PFSK-1 (cell line): ENCODE measurements around the gene SNCAIP.

Experiments
- FOXP2 ChIP-seq: optimal IDR thresholded peaks from 2 replicates; pipeline ENCODE3; 2011; ENCODE audit warnings: borderline replicate concordance, control low read depth, inconsistent platforms; ENCODE audit not compliant: insufficient read depth; ENCODE audit errors: extremely low read length, extremely low read depth
- POLR2AphosphoS5 ChIP-seq: IDR thresholded peaks from 2 replicates; pipeline ENCODE4 v1.6.1; 2012; ENCODE audit warnings: low read depth, mild to moderate bottlenecking, control low read depth, low read length, moderate library complexity
- SIN3A ChIP-seq: IDR thresholded peaks from 2 replicates; pipeline ENCODE4 v1.6.1; 2012; ENCODE audit warnings: mild to moderate bottlenecking, low read length, moderate library complexity, borderline replicate concordance; ENCODE audit not compliant: insufficient read depth
- TAF1 ChIP-seq: IDR thresholded peaks from 2 replicates; pipeline ENCODE4 v1.6.1; 2012; ENCODE audit warnings: low read length, control low read depth, borderline replicate concordance; ENCODE audit not compliant: insufficient read depth
- TF ChIP-seq, protein P1 (sequence below), 2 experiments: IDR thresholded peaks; 2 replicates each; pipeline versions ENCODE4 v1.6.1 to v1.8.0; 2011 to 2012; ENCODE audit warnings: low read depth in 2 of 2, low read length in 2 of 2, control low read depth in 1 of 2, inconsistent platforms in 1 of 2, mild to moderate bottlenecking in 1 of 2, moderate library complexity in 1 of 2; ENCODE audit not compliant: insufficient read depth in 1 of 2

Gene SNCAIP

DNA sequence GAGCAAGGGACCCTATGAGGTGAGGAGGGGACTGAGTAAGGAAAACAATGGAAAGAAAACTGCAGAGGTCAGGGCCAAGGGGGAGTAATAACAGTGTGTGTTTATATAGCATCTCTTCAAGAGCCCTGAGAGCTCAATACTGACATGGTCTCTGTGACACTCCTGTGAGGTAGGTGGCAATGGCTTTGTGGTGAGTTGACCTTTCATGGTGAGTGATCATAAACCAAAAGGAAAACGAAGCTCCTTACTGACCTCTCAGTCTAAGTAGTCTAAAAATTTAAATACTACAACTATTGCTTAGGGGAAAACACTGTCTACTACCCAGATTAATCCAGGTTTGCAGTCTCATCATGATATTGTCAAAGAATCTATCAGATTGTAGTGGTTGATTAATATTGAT lies 130.9 kb downstream of the SNCAIP start:
- TF ChIP-seq SIN3A (no peak), POLR2AphosphoS5 (no peak), TAF1 (no peak), FOXP2 (no peak)
- TF ChIP-seq, protein P1, sequence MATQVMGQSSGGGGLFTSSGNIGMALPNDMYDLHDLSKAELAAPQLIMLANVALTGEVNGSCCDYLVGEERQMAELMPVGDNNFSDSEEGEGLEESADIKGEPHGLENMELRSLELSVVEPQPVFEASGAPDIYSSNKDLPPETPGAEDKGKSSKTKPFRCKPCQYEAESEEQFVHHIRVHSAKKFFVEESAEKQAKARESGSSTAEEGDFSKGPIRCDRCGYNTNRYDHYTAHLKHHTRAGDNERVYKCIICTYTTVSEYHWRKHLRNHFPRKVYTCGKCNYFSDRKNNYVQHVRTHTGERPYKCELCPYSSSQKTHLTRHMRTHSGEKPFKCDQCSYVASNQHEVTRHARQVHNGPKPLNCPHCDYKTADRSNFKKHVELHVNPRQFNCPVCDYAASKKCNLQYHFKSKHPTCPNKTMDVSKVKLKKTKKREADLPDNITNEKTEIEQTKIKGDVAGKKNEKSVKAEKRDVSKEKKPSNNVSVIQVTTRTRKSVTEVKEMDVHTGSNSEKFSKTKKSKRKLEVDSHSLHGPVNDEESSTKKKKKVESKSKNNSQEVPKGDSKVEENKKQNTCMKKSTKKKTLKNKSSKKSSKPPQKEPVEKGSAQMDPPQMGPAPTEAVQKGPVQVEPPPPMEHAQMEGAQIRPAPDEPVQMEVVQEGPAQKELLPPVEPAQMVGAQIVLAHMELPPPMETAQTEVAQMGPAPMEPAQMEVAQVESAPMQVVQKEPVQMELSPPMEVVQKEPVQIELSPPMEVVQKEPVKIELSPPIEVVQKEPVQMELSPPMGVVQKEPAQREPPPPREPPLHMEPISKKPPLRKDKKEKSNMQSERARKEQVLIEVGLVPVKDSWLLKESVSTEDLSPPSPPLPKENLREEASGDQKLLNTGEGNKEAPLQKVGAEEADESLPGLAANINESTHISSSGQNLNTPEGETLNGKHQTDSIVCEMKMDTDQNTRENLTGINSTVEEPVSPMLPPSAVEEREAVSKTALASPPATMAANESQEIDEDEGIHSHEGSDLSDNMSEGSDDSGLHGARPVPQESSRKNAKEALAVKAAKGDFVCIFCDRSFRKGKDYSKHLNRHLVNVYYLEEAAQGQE (IDR thresholded peaks at IDR 0.05; ENCODE audit: insufficient read depth in 1 of 2, low read depth in 2 of 2, low read length in 2 of 2) = no peak

DNA sequence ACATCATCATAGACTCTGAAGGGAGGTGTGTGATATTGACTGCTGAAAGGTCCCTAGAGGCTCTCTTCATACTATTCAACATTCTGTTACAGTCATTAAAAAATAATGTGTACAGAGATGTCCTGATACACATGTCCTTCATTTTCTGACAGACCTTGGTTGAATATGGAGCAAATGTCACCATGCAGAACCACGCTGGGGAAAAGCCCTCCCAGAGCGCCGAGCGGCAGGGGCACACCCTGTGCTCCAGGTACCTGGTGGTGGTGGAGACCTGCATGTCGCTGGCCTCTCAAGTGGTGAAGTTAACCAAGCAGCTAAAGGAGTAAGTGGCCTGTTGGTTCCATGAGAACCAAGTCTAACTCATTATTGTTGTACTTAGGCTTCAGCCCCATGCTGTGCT lies 132.4 kb downstream of the SNCAIP start:
- TF ChIP-seq FOXP2 = no peak
- no peak for TF ChIP-seq POLR2AphosphoS5
- TF ChIP-seq SIN3A = no peak
- TF ChIP-seq, protein P1 (IDR thresholded peaks at IDR 0.05; ENCODE audit: insufficient read depth in 1 of 2, low read depth in 2 of 2, low read length in 2 of 2) = no peak
- no peak for TF ChIP-seq TAF1

DNA sequence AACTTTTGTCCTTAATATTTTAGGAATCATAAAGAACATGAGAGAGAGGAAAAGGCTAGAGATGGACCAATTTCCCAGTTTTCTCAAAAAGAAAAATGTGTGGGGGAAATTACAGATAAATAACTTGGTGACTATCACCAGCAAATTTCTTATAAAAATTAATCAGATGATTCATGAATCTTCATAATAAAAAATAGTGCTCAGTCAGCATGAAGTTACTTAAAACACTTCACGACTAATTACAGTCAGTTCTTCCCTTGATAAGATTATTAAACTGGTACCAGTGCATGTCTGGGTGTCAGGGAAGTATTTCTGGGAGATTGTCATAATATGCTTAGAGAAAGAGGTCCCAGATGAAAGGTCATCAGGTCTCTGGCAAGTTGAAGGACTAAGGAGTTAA lies 133.0 kb downstream of the SNCAIP start:
- TF ChIP-seq TAF1 (no peak), POLR2AphosphoS5 (no peak), SIN3A (no peak), FOXP2 (no peak)
- TF ChIP-seq, protein P1 (IDR thresholded peaks at IDR 0.05; ENCODE audit: insufficient read depth in 1 of 2, low read depth in 2 of 2, low read length in 2 of 2) = no peak

DNA sequence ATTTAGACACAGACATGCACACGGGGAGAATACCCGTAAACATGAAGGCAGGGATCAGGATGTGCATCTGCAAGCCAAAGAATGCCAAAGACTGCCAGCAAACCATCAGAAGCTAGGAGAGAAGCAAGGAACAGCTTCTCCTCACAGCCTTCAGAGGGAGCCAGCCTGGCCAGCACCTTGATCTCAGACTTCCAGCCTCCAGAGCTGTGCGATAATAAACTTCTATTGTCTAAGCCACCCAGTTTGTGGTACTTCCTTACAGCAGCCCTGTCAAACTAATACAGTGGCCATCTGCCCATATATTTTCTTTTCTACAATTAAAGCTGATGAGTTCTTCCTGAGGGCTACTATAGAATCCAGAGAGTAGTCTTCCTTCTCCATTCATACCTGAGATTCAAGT lies 135.0 kb downstream of the SNCAIP start:
- TF ChIP-seq SIN3A = no peak
- no peak for TF ChIP-seq POLR2AphosphoS5
- TF ChIP-seq TAF1 = no peak
- TF ChIP-seq, protein P1 (IDR thresholded peaks at IDR 0.05; ENCODE audit: insufficient read depth in 1 of 2, low read depth in 2 of 2, low read length in 2 of 2) = no peak
- no peak for TF ChIP-seq FOXP2

DNA sequence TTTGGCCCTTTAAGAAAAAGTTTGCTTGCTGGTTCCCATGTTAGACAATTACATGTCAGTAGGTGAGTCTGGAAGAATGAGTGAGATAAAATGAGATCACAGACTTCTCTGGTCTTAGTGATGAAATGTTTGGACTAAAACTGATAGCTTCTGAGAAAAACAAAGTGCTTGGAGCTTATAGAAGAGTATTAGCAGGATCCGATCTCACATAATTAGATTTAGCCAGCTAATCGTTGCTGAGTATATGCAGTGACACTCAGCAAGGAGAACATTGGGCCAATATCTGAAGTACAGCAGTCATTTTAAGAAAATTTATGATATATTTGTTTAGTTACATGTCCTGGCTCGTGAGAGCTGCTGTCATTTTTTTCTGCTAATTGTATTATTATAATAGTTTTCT lies 135.8 kb downstream of the SNCAIP start:
- TF ChIP-seq FOXP2 (no peak), POLR2AphosphoS5 (no peak), TAF1 (no peak), SIN3A (no peak)
- TF ChIP-seq, protein P1 (IDR thresholded peaks at IDR 0.05; ENCODE audit: insufficient read depth in 1 of 2, low read depth in 2 of 2, low read length in 2 of 2) = no peak
